ENCODE data around the gene ACSBG1. TPM values are rescaled to one million over a fixed set of nuclear protein-coding genes. Genes with fewer than 3 reads are reported as not detected.
A peak's percentile ranks its signal among the peaks of the same experiment; 100 is the strongest.

ACSBG1 gene
- total RNA-seq, 2 donors from 2014 or later: 7.4 TPM; not detected in 1

DNA sequence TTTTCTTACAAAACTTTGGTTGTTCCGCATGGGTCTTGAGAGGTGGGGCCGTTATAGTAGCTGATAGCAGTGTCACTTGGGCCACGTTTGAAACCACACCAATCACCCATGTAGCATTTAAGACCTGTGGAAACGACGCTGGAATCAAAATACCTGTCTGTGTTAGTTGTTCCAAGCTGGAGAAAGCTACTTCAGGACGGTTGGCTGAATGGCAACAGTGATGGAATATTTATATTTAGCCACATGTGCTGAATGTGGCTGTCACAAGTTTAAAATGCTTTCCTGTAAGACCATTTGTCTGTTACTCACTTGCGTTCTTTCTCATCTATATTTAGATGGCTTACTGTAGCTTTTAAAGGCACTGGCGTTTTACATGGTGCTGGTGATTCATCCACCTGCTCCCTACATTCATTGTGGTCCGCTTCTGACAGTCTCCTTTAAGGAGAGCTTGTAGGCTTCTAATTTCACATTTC is 31.4 kb upstream of the ACSBG1 start:
- DNase-seq (ENCODE audit: low spot score): no peak
- Histone ChIP-seq H3K4me3 (peak overlapping the region in 1 of 2 donors; percentile 57), H3K27ac (peak overlapping the region; percentile 90 to 93), H3K9me3 (no peaks in the 10 kb centered on the region), H3K27me3 (replicated peaks; ENCODE audit: insufficient read depth) (no peaks in the 10 kb centered on the region), H3K36me3 (no peaks in the 10 kb centered on the region), H3K4me1 (replicated peaks) (peaks cover 3% of the 10 kb centered on the region)
- TF ChIP-seq POLR2A (IDR thresholded peaks at IDR 0.05) (peak; percentile 31), POLR2AphosphoS5 (IDR thresholded peaks at IDR 0.05) (peak; percentile 61)
- TF ChIP-seq, protein P1, sequence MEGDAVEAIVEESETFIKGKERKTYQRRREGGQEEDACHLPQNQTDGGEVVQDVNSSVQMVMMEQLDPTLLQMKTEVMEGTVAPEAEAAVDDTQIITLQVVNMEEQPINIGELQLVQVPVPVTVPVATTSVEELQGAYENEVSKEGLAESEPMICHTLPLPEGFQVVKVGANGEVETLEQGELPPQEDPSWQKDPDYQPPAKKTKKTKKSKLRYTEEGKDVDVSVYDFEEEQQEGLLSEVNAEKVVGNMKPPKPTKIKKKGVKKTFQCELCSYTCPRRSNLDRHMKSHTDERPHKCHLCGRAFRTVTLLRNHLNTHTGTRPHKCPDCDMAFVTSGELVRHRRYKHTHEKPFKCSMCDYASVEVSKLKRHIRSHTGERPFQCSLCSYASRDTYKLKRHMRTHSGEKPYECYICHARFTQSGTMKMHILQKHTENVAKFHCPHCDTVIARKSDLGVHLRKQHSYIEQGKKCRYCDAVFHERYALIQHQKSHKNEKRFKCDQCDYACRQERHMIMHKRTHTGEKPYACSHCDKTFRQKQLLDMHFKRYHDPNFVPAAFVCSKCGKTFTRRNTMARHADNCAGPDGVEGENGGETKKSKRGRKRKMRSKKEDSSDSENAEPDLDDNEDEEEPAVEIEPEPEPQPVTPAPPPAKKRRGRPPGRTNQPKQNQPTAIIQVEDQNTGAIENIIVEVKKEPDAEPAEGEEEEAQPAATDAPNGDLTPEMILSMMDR (IDR thresholded peaks at IDR 0.05): peak in 1 of 4 experiments; percentile 6
- intact Hi-C loops (cut with DNase I): no loop called here
- WGBS: 34% methylated on average over 9 of the region's 9 CpGs

DNA sequence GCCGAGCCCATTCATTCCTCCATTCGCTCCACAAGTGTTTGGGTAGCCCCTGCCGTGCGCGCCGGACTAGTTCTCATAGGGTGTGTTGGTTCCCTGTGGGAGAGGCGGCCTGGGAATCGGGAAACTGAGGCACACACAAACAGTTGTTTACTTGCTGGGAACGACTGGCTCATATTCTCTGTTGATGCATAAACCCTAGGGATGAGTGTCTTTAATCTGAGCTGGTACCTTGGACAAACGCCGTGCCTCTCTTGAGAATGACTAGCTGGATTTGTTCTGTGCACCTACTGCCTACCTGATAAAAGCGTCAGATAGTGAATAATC is 30.7 kb upstream of the ACSBG1 start:
- no peaks in the 10 kb centered on the region for H3K9me3 ChIP-seq
- WGBS: 30% methylated on average over 12 of the region's 12 CpGs
- H3K4me3 ChIP-seq: peak overlapping the region; percentile 57 to 60
- no peak for TF ChIP-seq POLR2AphosphoS5 (IDR thresholded peaks at IDR 0.05)
- no peak for TF ChIP-seq POLR2A (IDR thresholded peaks at IDR 0.05)
- TF ChIP-seq, protein P1 (IDR thresholded peaks at IDR 0.05): no peak
- intact Hi-C loops (cut with DNase I): no loop called here
- H3K27me3 ChIP-seq (replicated peaks; ENCODE audit: insufficient read depth): no peaks in the 10 kb centered on the region
- no peak for DNase-seq (ENCODE audit: low spot score)
- no peaks in the 10 kb centered on the region for H3K36me3 ChIP-seq
- peaks cover 3% of the 10 kb centered on the region for H3K4me1 ChIP-seq (replicated peaks)
- peak overlapping the region; percentile 90 to 93 for H3K27ac ChIP-seq

DNA sequence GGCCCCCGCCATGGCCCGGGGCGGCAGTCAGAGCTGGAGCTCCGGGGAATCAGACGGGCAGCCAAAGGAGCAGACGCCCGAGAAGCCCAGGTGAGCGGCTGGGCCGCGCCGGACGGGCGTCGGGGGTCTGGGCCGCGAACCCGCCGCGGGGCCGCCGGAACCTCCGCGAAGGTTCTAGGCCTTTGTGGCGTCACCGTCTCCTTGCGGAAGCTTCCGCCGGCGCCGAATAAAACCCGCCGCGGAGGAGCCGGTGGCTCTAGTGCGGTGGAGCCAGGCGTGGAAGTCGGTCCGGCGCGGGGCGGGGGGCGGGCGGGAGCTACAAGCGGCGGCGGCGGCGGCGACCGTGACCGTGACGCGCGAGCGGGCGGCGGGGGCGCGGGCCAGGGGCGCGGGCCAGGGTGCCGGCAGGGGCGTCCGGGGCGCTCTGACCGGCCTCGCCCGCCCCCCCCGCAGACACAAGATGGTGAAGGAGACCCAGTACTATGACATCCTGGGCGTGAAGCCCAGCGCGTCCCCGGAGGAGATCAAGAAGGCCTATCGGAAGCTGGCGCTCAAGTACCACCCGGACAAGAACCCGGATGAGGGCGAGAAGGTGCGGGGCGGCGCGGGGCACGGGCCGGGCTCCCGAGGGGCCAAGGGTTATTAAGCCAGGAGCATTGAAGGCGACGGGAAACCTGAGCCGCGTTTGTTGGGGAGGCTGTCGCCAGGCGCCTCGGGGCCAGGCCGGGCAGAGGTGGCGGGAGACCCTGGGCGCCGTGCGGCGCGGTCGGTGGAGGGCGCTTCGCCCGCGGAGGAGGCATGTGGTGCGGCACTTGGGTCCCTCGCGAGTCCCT is 30.2 kb upstream of the ACSBG1 start, which contains the start of gene DNAJA4:
DNAJA4 (plus strand) TSS at position 259 of the 833 bp plus-strand sequence; CDS start at position 461, 202 bp downstream.
- no peaks in the 10 kb centered on the region for H3K36me3 ChIP-seq
- H3K27me3 ChIP-seq (replicated peaks; ENCODE audit: insufficient read depth): no peaks in the 10 kb centered on the region
- peak; percentile 33 for TF ChIP-seq POLR2A (IDR thresholded peaks at IDR 0.05)
- TF ChIP-seq, protein P1 (IDR thresholded peaks at IDR 0.05): peak in 2 of 4 experiments; percentile 25
- peak; percentile 23 for TF ChIP-seq POLR2AphosphoS5 (IDR thresholded peaks at IDR 0.05)
- intact Hi-C loops (cut with DNase I): no loop called here
- peak; percentile 34 for DNase-seq (ENCODE audit: low spot score)
- WGBS: 2% methylated on average over 40 of the region's 107 CpGs
- no peaks in the 10 kb centered on the region for H3K9me3 ChIP-seq
- H3K4me1 ChIP-seq (replicated peaks): peaks cover 3% of the 10 kb centered on the region
- peak within 1 kb of the TSS; percentile 57 to 60 for H3K4me3 ChIP-seq
- peak within 1 kb of the TSS; percentile 90 to 93 for H3K27ac ChIP-seq

DNA sequence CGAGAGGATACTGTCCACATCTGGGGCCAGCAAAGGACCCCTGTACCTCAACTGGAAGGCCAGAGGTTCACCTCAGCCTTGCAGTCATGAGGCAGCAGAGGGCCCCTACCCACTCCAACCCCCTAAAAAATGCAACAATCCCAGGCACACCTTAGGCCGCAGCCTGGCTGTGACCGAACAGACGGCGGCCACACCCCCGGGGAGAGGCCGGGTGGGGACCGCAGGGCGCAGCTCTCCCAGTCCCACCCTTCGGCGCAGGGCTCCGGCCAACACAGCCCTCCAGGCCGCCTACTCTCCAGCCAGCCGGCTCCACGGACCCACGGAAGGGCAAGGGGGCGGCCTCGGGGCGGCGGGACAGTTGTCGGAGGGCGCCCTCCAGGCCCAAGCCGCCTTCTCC is 29.5 kb upstream of the ACSBG1 start:
- H3K27me3 ChIP-seq (replicated peaks; ENCODE audit: insufficient read depth): no peaks in the 10 kb centered on the region
- no peaks in the 10 kb centered on the region for H3K36me3 ChIP-seq
- 80% methylated on average over 23 of the region's 23 CpGs for WGBS
- intact Hi-C loops (cut with DNase I): no loop called here
- peak overlapping the region; percentile 90 to 93 for H3K27ac ChIP-seq
- H3K4me1 ChIP-seq (replicated peaks): peaks cover 3% of the 10 kb centered on the region
- H3K4me3 ChIP-seq: peak overlapping the region; percentile 57 to 60
- no peaks in the 10 kb centered on the region for H3K9me3 ChIP-seq
- TF ChIP-seq, protein P1 (IDR thresholded peaks at IDR 0.05): no peak
- no peak for TF ChIP-seq POLR2A (IDR thresholded peaks at IDR 0.05)
- TF ChIP-seq POLR2AphosphoS5 (IDR thresholded peaks at IDR 0.05): no peak
- no peak for DNase-seq (ENCODE audit: low spot score)

All from prostate gland (tissue), 2 donors.